Uterus (tissue), 2 donors: ENCODE measurements around the gene LGALS4.

Experiments
- CTCF ChIP-seq, 4 experiments: fragments of 200-600 bp in 2 of 4; fragments of 450-650 bp in 2 of 4; sonication (generic) in 2 of 4; IDR thresholded peaks; one replicate each; pipeline ENCODE4 v1.5.1; 2016 to 2019; ENCODE audit warnings: antibody characterized with exemption in 4 of 4, mild to moderate bottlenecking in 2 of 4, moderate library complexity in 1 of 4
- POLR2A ChIP-seq, 2 donors: fragments of 450-650 bp; IDR thresholded peaks; one replicate each; pipeline ENCODE4 v1.6.1; 2016; ENCODE audit warnings: antibody characterized with exemption in 2 of 2, mild to moderate bottlenecking in 1 of 2, moderate library complexity in 1 of 2

- TF ChIP-seq CTCF (IDR thresholded peaks at IDR 0.05) (no peak), POLR2A (IDR thresholded peaks at IDR 0.05) (no peak)
These were observed 32.3 kb downstream of the LGALS4 start for GRCh38 chr19:38780443-38780842.
